DND-41 (cell line): Measurements from ENCODE around the gene CLEC17A.

ENCODE experiments used
- CTCF ChIP-seq: IDR thresholded peaks from 2 replicates; pipeline ENCODE4 v1.5.1; 2012; ENCODE audit warnings: borderline replicate concordance, low read length, moderate library complexity, mild to moderate bottlenecking; ENCODE audit not compliant: poor library complexity, severe bottlenecking; ENCODE audit errors: extremely low read depth
- EZH2 ChIP-seq: IDR thresholded peaks from 3 replicates; pipeline ENCODE4 v1.6.1; 2012; ENCODE audit warnings: borderline replicate concordance, low read depth, mild to moderate bottlenecking, moderate library complexity, low read length, inconsistent platforms; ENCODE audit not compliant: severe bottlenecking

GRCh38 chr19:14566712-14567077 is 16.2 kb upstream of the CLEC17A start:
- TF ChIP-seq EZH2 (no peak), CTCF (no peak)
